Erythroblast (primary cell): ENCODE results near the gene PRB2.

ENCODE experiments used
- GATA1 ChIP-seq: IDR thresholded peaks from 2 replicates; pipeline ENCODE4 v1.6.1; 2011; ENCODE audit warnings: low read depth, mild to moderate bottlenecking, control low read depth, low read length, moderate library complexity
- POLR2A ChIP-seq: IDR thresholded peaks from 2 replicates; pipeline ENCODE4 v1.6.1; 2011; ENCODE audit warnings: mild to moderate bottlenecking, low read length

DNA sequence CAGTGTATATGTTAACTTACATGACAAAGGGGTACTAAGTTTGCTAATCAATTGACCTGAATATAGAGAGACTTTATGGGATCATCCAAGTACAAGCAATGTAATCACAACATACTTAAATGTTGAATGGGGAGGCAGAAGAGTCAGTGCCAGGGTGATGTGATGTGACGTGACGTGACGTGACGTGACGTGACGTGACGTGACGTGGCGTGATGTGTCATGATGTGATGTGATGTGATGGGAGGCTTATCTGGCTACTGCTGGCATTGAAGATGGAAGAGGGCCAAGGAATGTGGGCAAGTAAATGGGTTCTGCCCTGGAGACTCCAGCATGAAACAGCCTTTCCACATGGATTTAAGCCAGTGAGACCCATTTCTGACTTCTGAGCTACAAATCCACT lies 46.9 kb downstream of the PRB2 start:
- TF ChIP-seq POLR2A (no peak), GATA1 (no peak)
